Superior temporal gyrus (tissue), 1 donor: ENCODE measurements around the gene B4GAT1.

Experiments
- DNase-seq: peaks from one replicate; pipeline ENCODE4 v3.0.0-alpha.2; 2016; ENCODE audit errors: extremely low spot score

Gene B4GAT1

DNA sequence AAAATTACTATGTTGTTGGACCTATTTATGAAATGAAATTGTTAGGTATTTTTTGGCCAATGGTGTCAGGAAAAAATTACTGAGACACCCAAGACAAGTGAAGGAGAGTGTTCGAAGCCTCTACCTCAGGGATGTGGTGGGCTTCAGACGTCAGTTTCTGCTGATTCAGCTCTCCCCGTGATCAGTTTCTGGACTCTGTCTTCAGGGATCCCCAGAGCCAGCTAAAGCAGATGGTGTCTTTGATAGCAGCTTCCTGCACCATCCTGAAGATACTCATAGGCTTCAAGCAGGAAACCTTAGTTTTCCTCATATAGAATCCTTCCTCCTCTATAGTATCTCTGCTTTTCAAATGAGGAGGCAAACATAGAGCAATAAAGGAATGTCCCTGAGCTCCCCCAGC is 38.0 kb downstream of the B4GAT1 start:
- no peak for DNase-seq

DNA sequence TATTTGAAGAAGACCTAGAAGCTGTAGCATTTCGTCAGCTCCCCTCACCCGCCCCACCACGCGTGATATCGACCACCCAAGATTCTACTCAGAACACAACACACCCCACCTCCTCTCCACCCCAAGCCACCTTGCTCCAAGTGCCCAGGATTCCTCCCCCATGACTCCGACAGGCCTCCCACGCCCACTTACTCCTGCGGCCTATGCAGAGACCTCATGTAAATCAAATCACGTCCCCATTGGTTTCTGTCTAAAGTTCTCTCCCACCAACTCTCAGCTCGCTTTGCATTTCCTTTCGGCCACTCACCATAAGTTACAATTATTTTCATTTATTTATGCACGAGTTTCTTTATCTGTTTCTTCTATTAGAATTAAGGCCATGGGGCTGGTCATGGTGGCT is 44.8 kb downstream of the B4GAT1 start:
- no peak for DNase-seq

DNA sequence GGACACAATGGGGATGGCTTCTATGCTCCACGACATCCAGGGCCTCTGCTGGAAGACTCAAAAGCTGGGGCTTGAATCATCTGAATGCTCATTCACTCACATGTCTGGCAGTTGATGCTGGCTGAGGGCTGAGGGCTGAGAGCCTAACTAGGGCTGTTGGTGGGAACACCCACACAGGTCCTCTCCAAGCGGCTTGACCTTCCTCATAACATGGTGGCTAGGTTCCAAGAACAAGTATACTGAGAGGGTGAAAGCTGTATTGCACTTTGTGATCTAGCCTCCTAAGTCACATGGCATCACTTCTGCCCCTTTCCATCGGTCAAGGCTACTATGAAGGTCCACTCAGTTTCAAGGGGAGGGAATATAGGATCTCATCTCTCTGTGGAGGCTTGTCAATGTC is 48.2 kb downstream of the B4GAT1 start:
- no peak for DNase-seq

DNA sequence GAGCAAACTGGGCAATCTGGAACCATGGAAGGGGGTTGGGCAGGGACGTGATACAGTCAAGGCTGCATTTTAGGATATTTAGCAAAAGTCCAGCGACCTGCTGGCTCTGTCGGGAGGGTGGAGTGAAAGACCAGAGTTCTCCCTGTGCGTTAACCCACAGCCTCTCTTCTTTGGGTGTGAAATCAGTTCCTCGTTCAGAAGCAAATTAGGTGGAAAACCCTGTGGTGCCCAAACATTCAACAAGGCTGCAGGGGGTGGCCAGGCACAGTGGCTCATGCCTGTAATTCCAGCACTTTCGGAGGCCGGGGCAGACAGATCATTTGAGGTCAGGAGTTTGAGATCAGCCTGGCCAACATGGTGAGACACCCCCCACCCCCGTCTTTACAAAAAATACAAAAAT is 49.8 kb downstream of the B4GAT1 start:
- DNase-seq: no peak
